CD4-positive, CD25-positive, alpha-beta regulatory T cell (primary cell): Measurements from ENCODE around the gene MEGF6. TPM values are rescaled to one million over a fixed set of nuclear protein-coding genes. Genes with fewer than 3 reads are reported as not detected.
A peak's percentile ranks its signal among the peaks of the same experiment; 100 is the strongest.

Source experiments
- ATAC-seq, 2 donors: fragments of 150-1000 bp; cut with Tn5 transposase; one replicate each; pipeline ENCODE4 v1.10.0; 2021; ENCODE audit warnings: low read depth in 2 of 2, moderate number of reproducible peaks in 2 of 2, moderate library complexity in 1 of 2
- DNase-seq, 3 donors: peaks; one replicate each; pipeline versions ENCODE4 v3.0.0 to v3.0.0-alpha.2; 2012 to 2022; ENCODE audit warnings: mixed read lengths in 1 of 3
- H3K27ac ChIP-seq: one replicate; pipeline ENCODE4 v1.7.0; 2013; ENCODE audit warnings: mild to moderate bottlenecking, low read length; ENCODE audit not compliant: insufficient read depth, poor library complexity, severe bottlenecking
- H3K27me3 ChIP-seq: one replicate; pipeline ENCODE4 v1.7.0; 2013; ENCODE audit warnings: low read length; ENCODE audit not compliant: control insufficient read depth, insufficient read depth
- H3K36me3 ChIP-seq: one replicate; pipeline ENCODE4 v1.7.0; 2013; ENCODE audit warnings: mild to moderate bottlenecking, low read length, moderate library complexity; ENCODE audit not compliant: control insufficient read depth, insufficient read depth
- H3K4me1 ChIP-seq: 2 replicates; pipeline ENCODE4 v1.7.0; 2013; ENCODE audit warnings: mild to moderate bottlenecking, low read length; ENCODE audit not compliant: insufficient read depth, control insufficient read depth, poor library complexity, severe bottlenecking
- H3K4me3 ChIP-seq: one replicate; pipeline ENCODE4 v1.7.0; 2013; ENCODE audit warnings: low read depth, mild to moderate bottlenecking, low read length, moderate library complexity
- H3K9me3 ChIP-seq, 2 experiments: 1 replicate in 1 of 2; 2 replicates in 1 of 2; pipeline ENCODE4 v1.7.0; 2013; ENCODE audit warnings: low read length in 2 of 2, mild to moderate bottlenecking in 1 of 2, moderate library complexity in 1 of 2; ENCODE audit not compliant: control insufficient read depth in 2 of 2
- H3K27ac Mint-ChIP-seq, 3 donors: one replicate each; pipeline ENCODE4 v1.8.0; 2020 to 2022; ENCODE audit warnings: mild to moderate bottlenecking in 3 of 3, mixed read lengths in 3 of 3, moderate library complexity in 2 of 3
- H3K27me3 Mint-ChIP-seq: one replicate; pipeline ENCODE4 v1.8.0; 2022; ENCODE audit warnings: mild to moderate bottlenecking, mixed read lengths
- H3K36me3 Mint-ChIP-seq: one replicate; pipeline ENCODE4 v1.8.0; 2020; ENCODE audit warnings: mixed read lengths
- H3K4me1 Mint-ChIP-seq, 4 donors: one replicate each; pipeline ENCODE4 v1.8.0; 2020 to 2022; ENCODE audit warnings: mixed read lengths in 4 of 4, mild to moderate bottlenecking in 1 of 4
- H3K4me3 Mint-ChIP-seq, 4 donors: one replicate each; pipeline ENCODE4 v1.8.0; 2020 to 2022; ENCODE audit warnings: mild to moderate bottlenecking in 4 of 4, mixed read lengths in 4 of 4, moderate library complexity in 3 of 4
- H3K9me3 Mint-ChIP-seq, 7 donors: one replicate each; pipeline ENCODE4 v1.8.0; 2020 to 2022; ENCODE audit warnings: mixed read lengths in 7 of 7, mild to moderate bottlenecking in 3 of 7, moderate library complexity in 2 of 7
- polyA plus RNA-seq, 4 donors: library from polyadenylated mRNA; unstranded; fragments of 300-500 nt; fragmentation: Illumina TruSeq; gene quantifications; one replicate each; pipeline ENCODE4 v1.2.3, GENCODE V29; 2021
- total RNA-seq: library from RNA; stranded (reverse); gene quantifications from one replicate; pipeline ENCODE4 v1.2.3, GENCODE V29; 2022

MEGF6 gene
- total and polyA plus RNA-seq, 5 donors from 2014 or later: 4.7 to 123 (median 6.8) TPM

GRCh38 chr1:3596663-3597598 is 14.4 kb downstream of the MEGF6 start:
- H3K27me3 Mint-ChIP-seq: no peaks in the 10 kb centered on the region
- H3K9me3 Mint-ChIP-seq: no peaks in the 10 kb centered on the region
- peak overlapping the region in 3 of 4 donors; percentile 69 to 82 (median 80) for H3K4me3 Mint-ChIP-seq
- peaks cover 21% of the 10 kb centered on the region for H3K4me1 ChIP-seq
- no peaks in the 10 kb centered on the region for H3K36me3 ChIP-seq
- H3K4me3 ChIP-seq: no peak overlapping the region
- no peaks in the 10 kb centered on the region for H3K27me3 ChIP-seq
- peak in 1 of 2 donors; percentile 19 for ATAC-seq
- peaks cover 0 to 25% (median 8%) of the 10 kb centered on the region in 4 donors for H3K4me1 Mint-ChIP-seq
- no peak overlapping the region for H3K27ac ChIP-seq
- H3K27ac Mint-ChIP-seq: peak overlapping the region; percentile 77 to 95 (median 82)
- H3K36me3 Mint-ChIP-seq: no peaks in the 10 kb centered on the region
- no peaks in the 10 kb centered on the region for H3K9me3 ChIP-seq
- no peak for DNase-seq

GRCh38 chr1:3595949-3596348 is 15.4 kb downstream of the MEGF6 start:
- no peak overlapping the region for H3K4me3 Mint-ChIP-seq
- no peak for DNase-seq
- H3K4me1 Mint-ChIP-seq: peaks cover 0 to 25% (median 8%) of the 10 kb centered on the region in 4 donors
- H3K9me3 ChIP-seq: no peaks in the 10 kb centered on the region
- no peak overlapping the region for H3K27ac ChIP-seq
- peak overlapping the region in 1 of 3 donors; percentile 85 for H3K27ac Mint-ChIP-seq
- H3K36me3 Mint-ChIP-seq: no peaks in the 10 kb centered on the region
- no peaks in the 10 kb centered on the region for H3K27me3 ChIP-seq
- peaks cover 21% of the 10 kb centered on the region for H3K4me1 ChIP-seq
- H3K36me3 ChIP-seq: no peaks in the 10 kb centered on the region
- no peaks in the 10 kb centered on the region for H3K9me3 Mint-ChIP-seq
- no peak for ATAC-seq
- no peak overlapping the region for H3K4me3 ChIP-seq
- no peaks in the 10 kb centered on the region for H3K27me3 Mint-ChIP-seq

- Histone ChIP-seq H3K4me1 (peaks cover 21% of the 10 kb centered on the region), H3K4me3 (no peak overlapping the region), H3K36me3 (no peaks in the 10 kb centered on the region), H3K27me3 (no peaks in the 10 kb centered on the region), H3K9me3 (no peaks in the 10 kb centered on the region), H3K27ac (no peak overlapping the region)
- H3K4me3 Mint-ChIP-seq: no peak overlapping the region
- no peak for ATAC-seq
- H3K27ac Mint-ChIP-seq: no peak overlapping the region
- peaks cover 0 to 23% (median 8%) of the 10 kb centered on the region in 4 donors for H3K4me1 Mint-ChIP-seq
- no peaks in the 10 kb centered on the region for H3K27me3 Mint-ChIP-seq
- DNase-seq: no peak
- no peaks in the 10 kb centered on the region for H3K36me3 Mint-ChIP-seq
- no peaks in the 10 kb centered on the region for H3K9me3 Mint-ChIP-seq
Observed at GRCh38 chr1:3594706-3595377, 16.5 kb downstream of the MEGF6 start.

- Histone ChIP-seq H3K4me1 (peaks cover 18% of the 10 kb centered on the region), H3K9me3 (no peaks in the 10 kb centered on the region), H3K27me3 (no peaks in the 10 kb centered on the region), H3K36me3 (no peaks in the 10 kb centered on the region), H3K4me3 (no peak overlapping the region), H3K27ac (no peak overlapping the region)
- Mint-ChIP-seq H3K27me3 (no peaks in the 10 kb centered on the region), H3K9me3 (no peaks in the 10 kb centered on the region), H3K27ac (no peak overlapping the region), H3K4me3 (no peak overlapping the region), H3K4me1 (peaks cover 0 to 19% (median 8%) of the 10 kb centered on the region in 4 donors), H3K36me3 (no peaks in the 10 kb centered on the region)
- no peak for ATAC-seq
- DNase-seq: no peak
Observed at GRCh38 chr1:3593745-3594144, 17.6 kb downstream of the MEGF6 start.

- Mint-ChIP-seq H3K4me1 (peaks cover 0 to 17% (median 8%) of the 10 kb centered on the region in 4 donors), H3K4me3 (no peak overlapping the region), H3K27me3 (no peaks in the 10 kb centered on the region), H3K27ac (no peak overlapping the region), H3K36me3 (no peaks in the 10 kb centered on the region), H3K9me3 (no peaks in the 10 kb centered on the region)
- no peak for DNase-seq
- no peaks in the 10 kb centered on the region for H3K9me3 ChIP-seq
- no peaks in the 10 kb centered on the region for H3K27me3 ChIP-seq
- H3K4me1 ChIP-seq: peaks cover 14% of the 10 kb centered on the region
- H3K36me3 ChIP-seq: no peaks in the 10 kb centered on the region
- no peak overlapping the region for H3K4me3 ChIP-seq
- H3K27ac ChIP-seq: no peak overlapping the region
- no peak for ATAC-seq
Observed at GRCh38 chr1:3593334-3593733, 18.0 kb downstream of the MEGF6 start.

GRCh38 chr1:3590951-3591865 is 20.1 kb downstream of the MEGF6 start:
- no peak for DNase-seq
- no peaks in the 10 kb centered on the region for H3K4me1 ChIP-seq
- Mint-ChIP-seq H3K9me3 (no peaks in the 10 kb centered on the region), H3K27ac (no peak overlapping the region), H3K4me3 (no peak overlapping the region), H3K27me3 (no peaks in the 10 kb centered on the region), H3K4me1 (peaks cover 0 to 3% (median 0%) of the 10 kb centered on the region in 4 donors), H3K36me3 (no peaks in the 10 kb centered on the region)
- H3K4me3 ChIP-seq: no peak overlapping the region
- H3K36me3 ChIP-seq: no peaks in the 10 kb centered on the region
- no peak for ATAC-seq
- H3K9me3 ChIP-seq: no peaks in the 10 kb centered on the region
- no peaks in the 10 kb centered on the region for H3K27me3 ChIP-seq
- H3K27ac ChIP-seq: no peak overlapping the region

GRCh38 chr1:3590139-3590763 is 21.1 kb downstream of the MEGF6 start:
- no peaks in the 10 kb centered on the region for H3K27me3 ChIP-seq
- Mint-ChIP-seq H3K27me3 (no peaks in the 10 kb centered on the region), H3K4me3 (no peak overlapping the region), H3K9me3 (no peaks in the 10 kb centered on the region), H3K4me1 (no peaks in the 10 kb centered on the region), H3K27ac (no peak overlapping the region), H3K36me3 (no peaks in the 10 kb centered on the region)
- no peak for ATAC-seq
- no peaks in the 10 kb centered on the region for H3K4me1 ChIP-seq
- H3K4me3 ChIP-seq: no peak overlapping the region
- no peak for DNase-seq
- no peak overlapping the region for H3K27ac ChIP-seq
- no peaks in the 10 kb centered on the region for H3K9me3 ChIP-seq
- H3K36me3 ChIP-seq: no peaks in the 10 kb centered on the region
